Measurements from ENCODE around the gene PARD3.

- TF ChIP-seq MEF2A (IDR thresholded peaks at IDR 0.05; ENCODE audit: insufficient read depth, low read depth, low read length) (no peak), USF2 (IDR thresholded peaks at IDR 0.05; ENCODE audit: borderline replicate concordance, low read depth, low read length) (no peak), POLR2A (IDR thresholded peaks at IDR 0.05; ENCODE audit: low read depth, low read length) (no peak)
These were observed 501.2 kb downstream of the PARD3 start for GRCh38 chr10:34313888-34314287.

All from GM12878 (cell line).